ENCODE data around the gene GPBAR1. TPM values are rescaled to one million over a fixed set of nuclear protein-coding genes. Genes with fewer than 3 reads are reported as not detected.
"Not testable (repeated sequence)": the region's sequence is repeated elsewhere in the genome, so short reads cannot be mapped to it uniquely, and the experiment has no call there.

GPBAR1 gene
- total RNA-seq, 2 experiments from 2014 or later: 0.73 to 0.82 TPM

DNA sequence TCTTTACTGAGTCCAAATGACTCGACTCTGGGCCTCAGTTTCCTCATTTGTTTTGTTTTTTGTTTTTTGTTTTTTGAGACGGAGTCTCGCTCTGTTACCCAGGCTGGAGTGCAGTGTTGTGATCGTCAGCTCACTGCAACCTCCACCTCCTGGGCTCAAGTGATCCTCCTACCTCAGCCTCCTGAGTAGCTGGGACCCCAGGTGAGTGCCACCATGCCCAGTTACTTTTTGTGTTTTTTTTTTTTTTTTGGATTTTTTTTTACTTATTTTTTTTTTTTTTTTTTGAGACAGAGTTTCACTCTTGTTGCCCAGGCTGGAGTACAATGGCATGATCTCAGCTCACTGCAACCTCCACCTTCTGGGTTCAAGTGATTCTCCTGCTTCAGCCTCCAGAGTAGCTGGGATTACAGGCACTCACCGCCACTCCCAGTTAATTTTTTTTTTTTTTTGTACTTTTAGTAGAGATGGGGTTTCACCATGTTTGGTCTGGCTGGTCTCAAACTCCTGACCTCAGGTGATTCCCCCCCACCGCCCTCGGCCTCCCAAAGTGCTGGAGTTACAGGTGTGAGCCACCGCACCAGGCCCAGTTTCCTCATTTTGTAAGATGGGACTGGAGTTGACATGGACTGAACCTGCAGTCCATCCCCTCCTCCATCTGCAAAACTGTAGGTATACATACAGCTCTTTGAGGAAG is 12.5 kb downstream of the GPBAR1 start:
- not testable (repeated sequence) for H3K27me3 Mint-ChIP-seq; ATAC-seq; H3K4me3 Mint-ChIP-seq; DNase-seq; H3K9me3 Mint-ChIP-seq (ENCODE audit: low read depth)
- H3K27ac Mint-ChIP-seq: peak overlapping the region; percentile 59
- CTCF ChIA-PET: interaction anchor here (0.6 to 8.1 kb wide), 13 partner anchors 16 to 1685 kb away, joined by 3 to 243 read pairs (median 4); partner anchors contain the start of genes CATIP and TMBIM1
- H3K4me1 Mint-ChIP-seq: peaks cover 32% of the 10 kb centered on the region
- peaks cover 24% of the 10 kb centered on the region for H3K36me3 Mint-ChIP-seq

- Mint-ChIP-seq H3K27ac (peak overlapping the region; percentile 59), H3K27me3 (no peaks in the 10 kb centered on the region), H3K9me3 (ENCODE audit: low read depth) (no peaks in the 10 kb centered on the region), H3K36me3 (peaks cover 24% of the 10 kb centered on the region), H3K4me3 (no peak overlapping the region), H3K4me1 (peaks cover 30% of the 10 kb centered on the region)
- ATAC-seq: no peak
- CTCF ChIA-PET: interaction anchor here (1.2 to 8.1 kb wide), 8 partner anchors 15 to 120 kb away, joined by 3 to 243 read pairs (median 5); partner anchors contain the start of genes CATIP and TMBIM1
- no peak for DNase-seq
Measured at GRCh38 chr2:218273908-218274249, 13.1 kb downstream of the GPBAR1 start.

- Mint-ChIP-seq H3K4me3 (no peak overlapping the region), H3K4me1 (peaks cover 25% of the 10 kb centered on the region), H3K27ac (no peak overlapping the region), H3K36me3 (peaks cover 28% of the 10 kb centered on the region), H3K9me3 (ENCODE audit: low read depth) (no peaks in the 10 kb centered on the region), H3K27me3 (no peaks in the 10 kb centered on the region)
- no peak for ATAC-seq
- CTCF ChIA-PET: interaction anchor here (1.9 to 8.1 kb wide), 4 partner anchors 15 to 81 kb away, joined by 5 to 243 read pairs (median 10); partner anchors contain the start of genes CATIP and TMBIM1
- no peak for DNase-seq
Measured at GRCh38 chr2:218274586-218274985, 13.8 kb downstream of the GPBAR1 start.

GRCh38 chr2:218275371-218276072 is 14.7 kb downstream of the GPBAR1 start:
- CTCF ChIA-PET: interaction anchor here (1.2 to 8.1 kb wide), 4 partner anchors 14 to 81 kb away, joined by 4 to 243 read pairs (median 10); partner anchors contain the start of genes CATIP and TMBIM1
- no peak overlapping the region for H3K27ac Mint-ChIP-seq
- DNase-seq: no peak
- no peaks in the 10 kb centered on the region for H3K9me3 Mint-ChIP-seq (ENCODE audit: low read depth)
- no peak overlapping the region for H3K4me3 Mint-ChIP-seq
- H3K4me1 Mint-ChIP-seq: peaks cover 23% of the 10 kb centered on the region
- no peak for ATAC-seq
- H3K36me3 Mint-ChIP-seq: peaks cover 28% of the 10 kb centered on the region
- H3K27me3 Mint-ChIP-seq: no peaks in the 10 kb centered on the region

DNA sequence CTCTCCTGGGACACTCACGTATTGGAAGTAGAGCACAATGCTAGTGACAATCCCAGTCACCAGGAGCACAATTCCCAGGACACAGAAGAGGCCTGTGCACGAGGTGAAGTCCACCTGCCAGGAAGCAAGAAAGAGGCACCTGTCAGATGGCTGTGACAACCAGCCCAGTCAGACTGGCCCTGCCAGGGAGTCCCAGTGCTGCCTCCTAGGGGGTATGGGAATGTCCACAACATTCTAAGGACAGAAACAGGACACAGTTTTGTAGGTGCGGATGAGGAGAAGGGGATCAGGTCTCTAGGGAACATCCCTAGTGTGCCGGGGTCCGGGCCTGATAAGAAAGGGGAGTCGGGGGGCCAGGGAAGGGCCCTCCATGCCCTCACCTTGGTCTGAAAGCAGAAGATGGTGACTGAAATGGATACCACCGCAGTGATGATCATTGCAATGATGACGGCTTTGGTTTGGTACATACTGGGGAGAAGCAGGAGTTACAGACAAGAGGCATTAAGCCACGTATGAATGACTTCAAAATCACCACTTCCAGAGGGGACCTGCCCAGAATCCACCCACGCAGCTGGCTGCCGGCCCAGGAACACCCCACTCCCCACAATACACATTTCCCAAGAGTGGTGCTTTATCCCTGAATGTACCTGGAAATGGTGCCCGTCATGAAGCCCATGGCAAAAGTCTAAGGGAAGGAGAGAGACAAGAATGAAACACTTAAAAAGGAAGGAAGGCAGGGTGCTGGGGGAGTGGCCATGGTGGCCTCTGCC is 16.4 kb downstream of the GPBAR1 start:
- H3K27ac Mint-ChIP-seq: peak overlapping the region; percentile 66
- CTCF ChIA-PET: interaction anchor here (8.1 kb wide), 1 partner anchor 12 kb away, joined by 243 read pairs; the partner anchor contains the start of gene TMBIM1
- no peaks in the 10 kb centered on the region for H3K27me3 Mint-ChIP-seq
- peaks cover 10% of the 10 kb centered on the region for H3K4me1 Mint-ChIP-seq
- ATAC-seq: no peak
- no peaks in the 10 kb centered on the region for H3K9me3 Mint-ChIP-seq (ENCODE audit: low read depth)
- no peak overlapping the region for H3K4me3 Mint-ChIP-seq
- DNase-seq: no peak
- peaks cover 32% of the 10 kb centered on the region for H3K36me3 Mint-ChIP-seq

DNA sequence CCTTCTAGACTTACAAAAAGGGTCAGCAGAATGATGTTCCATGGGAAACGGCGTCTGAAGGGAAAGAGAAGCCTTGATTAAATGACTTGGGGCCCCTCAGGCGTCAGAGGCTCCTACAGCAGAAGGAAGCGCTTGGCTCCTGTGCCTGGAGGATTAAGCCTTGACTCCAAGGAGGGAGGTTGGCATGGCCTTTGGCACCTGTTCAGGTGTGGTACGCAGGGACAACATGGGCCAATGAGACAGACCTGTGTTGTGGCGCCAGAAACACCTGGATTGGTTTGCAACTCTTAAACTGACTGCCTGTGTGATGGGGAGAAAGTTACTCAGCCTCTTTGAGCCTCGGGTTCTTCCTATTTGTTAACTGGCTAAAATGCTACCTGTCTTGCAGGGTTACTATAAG is 17.1 kb downstream of the GPBAR1 start:
- ATAC-seq (no peak), DNase-seq (no peak)
- Mint-ChIP-seq H3K27ac (peak overlapping the region; percentile 39), H3K9me3 (ENCODE audit: low read depth) (no peaks in the 10 kb centered on the region), H3K4me1 (peaks cover 5% of the 10 kb centered on the region), H3K4me3 (no peak overlapping the region), H3K36me3 (peaks cover 31% of the 10 kb centered on the region), H3K27me3 (no peaks in the 10 kb centered on the region)
- CTCF ChIA-PET: no interaction called here

GRCh38 chr2:218278531-218279360 is 17.9 kb downstream of the GPBAR1 start:
- CTCF ChIA-PET: no interaction called here
- Mint-ChIP-seq H3K27ac (peak overlapping the region; percentile 39), H3K27me3 (no peaks in the 10 kb centered on the region), H3K4me3 (no peak overlapping the region), H3K4me1 (peaks cover 8% of the 10 kb centered on the region), H3K9me3 (ENCODE audit: low read depth) (no peaks in the 10 kb centered on the region), H3K36me3 (peaks cover 29% of the 10 kb centered on the region)
- DNase-seq: no peak
- no peak for ATAC-seq

GRCh38 chr2:218280260-218280870 is 19.6 kb downstream of the GPBAR1 start:
- ATAC-seq (no peak), DNase-seq (no peak)
- Mint-ChIP-seq H3K27ac (no peak overlapping the region), H3K27me3 (no peaks in the 10 kb centered on the region), H3K4me3 (no peak overlapping the region), H3K36me3 (peaks cover 26% of the 10 kb centered on the region), H3K4me1 (peaks cover 23% of the 10 kb centered on the region), H3K9me3 (ENCODE audit: low read depth) (no peaks in the 10 kb centered on the region)
- CTCF ChIA-PET: interaction anchor here (1.1 to 1.5 kb wide), 2 partner anchors 9 to 13 kb away, joined by 3 to 5 read pairs; no protein-coding TSS in a partner anchor

GRCh38 chr2:218281449-218281848 is 20.6 kb downstream of the GPBAR1 start:
- Mint-ChIP-seq H3K4me1 (peaks cover 32% of the 10 kb centered on the region), H3K4me3 (no peak overlapping the region), H3K9me3 (ENCODE audit: low read depth) (no peaks in the 10 kb centered on the region), H3K36me3 (peaks cover 22% of the 10 kb centered on the region), H3K27ac (peak overlapping the region; percentile 47), H3K27me3 (no peaks in the 10 kb centered on the region)
- no peak for ATAC-seq
- CTCF ChIA-PET: interaction anchor here (1.1 to 2.5 kb wide), 3 partner anchors 10 to 12 kb away, joined by 3 to 9 read pairs (median 5); partner anchors contain the start of gene TMBIM1
- no peak for DNase-seq

DNA sequence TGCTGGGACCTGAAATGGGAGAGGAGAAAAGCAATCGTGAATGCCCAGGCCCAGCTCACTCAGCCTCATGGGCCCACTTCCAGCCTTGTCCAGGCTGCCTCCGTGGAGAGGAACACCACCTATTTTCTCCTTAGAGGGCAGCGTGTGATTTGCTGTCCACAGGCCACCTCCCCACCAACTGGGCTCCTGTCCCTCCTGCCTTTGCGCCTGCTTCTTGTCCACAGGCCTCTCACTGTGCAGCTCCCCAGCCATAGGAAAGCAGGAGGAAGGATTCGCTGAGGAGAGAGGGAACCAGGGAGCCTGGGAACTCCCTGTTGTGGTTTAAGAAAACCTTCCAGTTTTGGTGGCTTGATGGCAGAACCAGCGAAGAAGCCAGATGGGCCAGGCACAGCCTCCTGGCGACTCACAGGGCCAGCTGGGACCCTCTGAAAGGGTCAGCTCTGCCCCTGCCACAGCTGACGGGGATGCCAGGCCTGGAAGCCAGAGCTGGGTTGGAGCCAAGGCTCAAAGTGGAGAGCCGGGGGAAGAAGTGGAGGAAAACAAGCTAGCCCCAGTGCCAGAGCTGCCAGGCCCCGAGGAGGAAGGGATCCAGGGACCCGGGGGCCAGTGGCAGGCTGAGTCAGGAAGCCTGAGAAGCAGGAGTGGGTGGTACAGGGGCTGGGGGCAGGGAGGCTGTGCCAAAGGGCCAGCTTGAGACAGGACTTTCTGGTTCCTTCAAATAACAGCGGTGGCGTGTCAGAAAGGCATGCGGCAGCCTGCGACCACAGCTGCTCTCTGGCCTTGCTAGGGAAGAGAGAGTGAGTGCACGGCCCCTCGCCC is 21.6 kb downstream of the GPBAR1 start:
- DNase-seq: no peak
- Mint-ChIP-seq H3K4me3 (no peak overlapping the region), H3K36me3 (peaks cover 16% of the 10 kb centered on the region), H3K27me3 (no peaks in the 10 kb centered on the region), H3K4me1 (peaks cover 41% of the 10 kb centered on the region), H3K9me3 (ENCODE audit: low read depth) (no peaks in the 10 kb centered on the region), H3K27ac (peak overlapping the region; percentile 98)
- CTCF ChIA-PET: interaction anchor here (2.3 to 15.3 kb wide), 3 partner anchors 9 to 118 kb away, joined by 6 to 243 read pairs (median 9); partner anchors contain the start of genes AAMP, CTDSP1, PNKD and TMBIM1
- no peak for ATAC-seq

GRCh38 chr2:218284106-218284811 is 23.4 kb downstream of the GPBAR1 start:
- Mint-ChIP-seq H3K4me1 (peaks cover 57% of the 10 kb centered on the region), H3K4me3 (peak overlapping the region; percentile 66), H3K27me3 (no peaks in the 10 kb centered on the region), H3K36me3 (peaks cover 9% of the 10 kb centered on the region), H3K27ac (peak overlapping the region; percentile 98), H3K9me3 (ENCODE audit: low read depth) (no peaks in the 10 kb centered on the region)
- DNase-seq: peak; percentile 90
- peak; percentile 64 for ATAC-seq
- CTCF ChIA-PET: interaction anchor here (0.7 to 15.3 kb wide), 11 partner anchors 8 to 614 kb away, joined by 3 to 243 read pairs (median 6); partner anchors contain the start of genes AAMP, CATIP, CTDSP1 and PNKD
